GM23338 (cell line): ENCODE data around the gene TENM3. TPM values are rescaled to one million over a fixed set of nuclear protein-coding genes. Genes with fewer than 3 reads are reported as not detected.

ENCODE experiments used
- ATAC-seq: fragments of 200-7000 bp; cut with Tn5 transposase; 3 replicates; pipeline ENCODE4 v1.9.1; 2020
- DNase-seq: peaks from one replicate; pipeline ENCODE4 v3.0.0-alpha.2; 2015; ENCODE audit warnings: low spot score
- H2AFZ ChIP-seq: fragments of 200-600 bp; sonication (generic); 2 replicates; pipeline ENCODE4 v1.8.0; 2016; ENCODE audit warnings: antibody characterized with exemption, mild to moderate bottlenecking, moderate library complexity
- H3F3A ChIP-seq: fragments of 200-600 bp; sonication (generic); replicated peaks from 2 replicates; pipeline ENCODE4 v1.8.0; 2017; ENCODE audit warnings: antibody characterized with exemption, mixed run types, low read depth
- H3K27ac ChIP-seq: fragments of 200-600 bp; sonication (generic); 2 replicates; pipeline ENCODE4 v1.6.1; 2016; ENCODE audit warnings: low read depth
- H3K27me3 ChIP-seq: fragments of 200-600 bp; sonication (generic); 2 replicates; pipeline ENCODE4 v1.8.0; 2016; ENCODE audit warnings: mild to moderate bottlenecking, mixed run types, moderate library complexity; ENCODE audit not compliant: insufficient read depth
- H3K36me3 ChIP-seq: fragments of 200-600 bp; sonication (generic); 2 replicates; pipeline ENCODE4 v1.8.0; 2016; ENCODE audit warnings: mild to moderate bottlenecking; ENCODE audit not compliant: insufficient read depth
- H3K4me1 ChIP-seq: fragments of 200-600 bp; sonication (generic); 2 replicates; pipeline ENCODE4 v1.8.0; 2016; ENCODE audit warnings: mild to moderate bottlenecking, moderate library complexity; ENCODE audit not compliant: insufficient read depth
- H3K4me2 ChIP-seq: fragments of 200-600 bp; sonication (generic); 2 replicates; pipeline ENCODE4 v1.7.1; 2017; ENCODE audit warnings: mixed run types
- H3K4me3 ChIP-seq: fragments of 200-600 bp; sonication (generic); 2 replicates; pipeline ENCODE4 v1.6.1; 2016; ENCODE audit warnings: mixed run types
- H3K79me2 ChIP-seq: fragments of 200-600 bp; sonication (generic); replicated peaks from 2 replicates; pipeline ENCODE4 v1.8.0; 2017; ENCODE audit warnings: mild to moderate bottlenecking; ENCODE audit not compliant: insufficient read depth
- H3K9me2 ChIP-seq: fragments of 200-600 bp; sonication (generic); 2 replicates; pipeline ENCODE4 v1.8.0; 2017; ENCODE audit not compliant: insufficient read depth
- H4K20me1 ChIP-seq: fragments of 200-600 bp; sonication (generic); replicated peaks from 2 replicates; pipeline ENCODE4 v1.8.0; 2017; ENCODE audit warnings: mild to moderate bottlenecking; ENCODE audit not compliant: insufficient read depth
- H3K27ac Mint-ChIP-seq: 2 replicates; pipeline ENCODE4 v1.8.0; 2020; ENCODE audit warnings: inconsistent platforms, mild to moderate bottlenecking, moderate library complexity, mixed read lengths
- H3K27me3 Mint-ChIP-seq: 3 replicates; pipeline ENCODE4 v1.8.0; 2022; ENCODE audit warnings: low read depth, mild to moderate bottlenecking, moderate library complexity, mixed read lengths, inconsistent platforms; ENCODE audit not compliant: insufficient read depth, poor library complexity
- H3K36me3 Mint-ChIP-seq: 3 replicates; pipeline ENCODE4 v1.8.0; 2021; ENCODE audit warnings: low read depth, mild to moderate bottlenecking, inconsistent platforms, moderate library complexity, mixed read lengths
- H3K4me1 Mint-ChIP-seq: 3 replicates; pipeline ENCODE4 v1.8.0; 2020; ENCODE audit warnings: mild to moderate bottlenecking, inconsistent platforms, mixed read lengths
- H3K4me3 Mint-ChIP-seq: 3 replicates; pipeline ENCODE4 v1.8.0; 2021; ENCODE audit warnings: moderate library complexity, mild to moderate bottlenecking, inconsistent platforms, mixed read lengths
- H3K9me3 Mint-ChIP-seq: 3 replicates; pipeline ENCODE4 v1.8.0; 2020; ENCODE audit warnings: moderate library complexity, mild to moderate bottlenecking, inconsistent platforms, mixed read lengths
- CREB1 ChIP-seq: fragments of 250-450 bp; sonication (Bioruptor Pico); IDR thresholded peaks from 2 replicates; pipeline ENCODE4 v1.5.0; 2020; ENCODE audit warnings: low read depth, mild to moderate bottlenecking, moderate library complexity
- CTCF ChIP-seq, 2 experiments: fragments of 200-600 bp in 1 of 2; sonication (generic) in 1 of 2; conservative IDR thresholded peaks; 2 replicates each; pipeline versions ENCODE4 v1.5.1 to v1.6.1; 2016 to 2017; ENCODE audit warnings: antibody characterized with exemption in 2 of 2, low read depth in 2 of 2, mild to moderate bottlenecking in 2 of 2, moderate library complexity in 1 of 2
- EZH2 ChIP-seq: fragments of 200-600 bp; sonication (generic); IDR thresholded peaks from one replicate; pipeline ENCODE4 v1.8.0; 2017; ENCODE audit warnings: antibody characterized with exemption, mild to moderate bottlenecking, low read depth; ENCODE audit not compliant: unreplicated experiment
- EZH2phosphoT487 ChIP-seq: fragments of 200-600 bp; sonication (generic); IDR thresholded peaks from one replicate; pipeline ENCODE4 v1.8.1; 2018; ENCODE audit warnings: antibody characterized with exemption; ENCODE audit not compliant: unreplicated experiment
- POLR2AphosphoS5 ChIP-seq: IDR thresholded peaks from 2 replicates; pipeline ENCODE4 v1.6.1; 2016; ENCODE audit warnings: antibody characterized with exemption, low read depth
- REST ChIP-seq: IDR thresholded peaks from one replicate; pipeline ENCODE4 v1.6.1; 2018; ENCODE audit warnings: antibody characterized with exemption; ENCODE audit not compliant: unreplicated experiment
- STAT1 ChIP-seq: IDR thresholded peaks from one replicate; pipeline ENCODE4 v1.6.1; 2016; ENCODE audit warnings: antibody characterized with exemption; ENCODE audit not compliant: unreplicated experiment
- ZNF114 ChIP-seq: fragments of 250-450 bp; sonication (Bioruptor Pico); IDR thresholded peaks from 2 replicates; pipeline ENCODE4 v1.5.0; 2020; ENCODE audit warnings: mild to moderate bottlenecking, moderate library complexity
- ZNF331 ChIP-seq: fragments of 250-450 bp; sonication (Bioruptor Pico); IDR thresholded peaks from 2 replicates; pipeline ENCODE4 v1.5.0; 2020; ENCODE audit warnings: low read depth, mild to moderate bottlenecking, moderate library complexity
- polyA plus RNA-seq: library from polyadenylated mRNA; unstranded; fragments of >200 nt; fragmentation: Nextera tagmentation; extraction: Ambion mirVana; gene quantifications from 2 replicates; pipeline ENCODE4 v1.2.1, GENCODE V29; 2016
- total RNA-seq: library from RNA; depleted of rRNA; stranded (reverse); fragments of >200 nt; shearing (Covaris generic); gene quantifications from 2 replicates; pipeline ENCODE4 v1.2.3, GENCODE V29; 2014

The TENM3 gene
- total and polyA plus RNA-seq, 2 experiments from 2014 or later: 22.2 to 128 TPM

GRCh38 chr4:182495031-182495430 lies 251.8 kb downstream of the TENM3 start (continued):
- TF ChIP-seq EZH2: no peak
- no peak for TF ChIP-seq CTCF (conservative IDR thresholded peaks at IDR 0.05; ENCODE audit: low read depth in 2 of 2)
- no peak for TF ChIP-seq CREB1 (CRISPR knock-in tag)
- no peak for TF ChIP-seq ZNF114

GRCh38 chr4:182495645-182496385 lies 252.6 kb downstream of the TENM3 start:
- ATAC-seq (no peak), DNase-seq (no peak)
- Histone ChIP-seq H3K79me2 (peaks cover 91% of the 10 kb centered on the region), H2AFZ (no peak overlapping the region), H4K20me1 (no peaks in the 10 kb centered on the region), H3K4me3 (no peak overlapping the region), H3K27ac (peak overlapping the region; percentile 53), H3K4me1 (peaks cover 34% of the 10 kb centered on the region), H3K4me2 (peak overlapping the region; percentile 13), H3K9me2 (no peaks in the 10 kb centered on the region), H3K27me3 (no peaks in the 10 kb centered on the region), H3K36me3 (no peaks in the 10 kb centered on the region), H3F3A (no peaks in the 10 kb centered on the region)
- no peak overlapping the region; the same call in 1 of the 2 replicates for H3K27ac Mint-ChIP-seq
- peaks cover 43% of the 10 kb centered on the region for H3K4me1 Mint-ChIP-seq
- no peak overlapping the region for H3K4me3 Mint-ChIP-seq
- no peaks in the 10 kb centered on the region for H3K27me3 Mint-ChIP-seq
- no peaks in the 10 kb centered on the region for H3K9me3 Mint-ChIP-seq
- no peaks in the 10 kb centered on the region for H3K36me3 Mint-ChIP-seq
- TF ChIP-seq EZH2: no peak
- TF ChIP-seq EZH2phosphoT487: no peak

GRCh38 chr4:182496408-182496807 lies 253.2 kb downstream of the TENM3 start:
- no peak overlapping the region for H3K4me3 Mint-ChIP-seq
- H3K4me1 Mint-ChIP-seq: peaks cover 46% of the 10 kb centered on the region
- H3K27ac ChIP-seq: no peak overlapping the region
- no peaks in the 10 kb centered on the region for H3K36me3 ChIP-seq
- no peaks in the 10 kb centered on the region for H3F3A ChIP-seq
- no peak for TF ChIP-seq POLR2AphosphoS5
- H3K27ac Mint-ChIP-seq: peak overlapping the region; percentile 7
- peaks cover 92% of the 10 kb centered on the region for H3K79me2 ChIP-seq
- no peaks in the 10 kb centered on the region for H3K36me3 Mint-ChIP-seq
- no peak overlapping the region for H2AFZ ChIP-seq
- H3K27me3 ChIP-seq: no peaks in the 10 kb centered on the region
- H3K9me2 ChIP-seq: no peaks in the 10 kb centered on the region
- no peak overlapping the region for H3K4me2 ChIP-seq
- no peak overlapping the region for H3K4me3 ChIP-seq
- H3K4me1 ChIP-seq: peaks cover 36% of the 10 kb centered on the region
- DNase-seq: no peak
- H4K20me1 ChIP-seq: no peaks in the 10 kb centered on the region
- no peaks in the 10 kb centered on the region for H3K9me3 Mint-ChIP-seq
- H3K27me3 Mint-ChIP-seq: no peaks in the 10 kb centered on the region
- no peak for ATAC-seq

- no peak overlapping the region for H3K4me2 ChIP-seq
- H3K9me2 ChIP-seq: no peaks in the 10 kb centered on the region
- peak; percentile 81 for ATAC-seq
- H3K79me2 ChIP-seq: peaks cover 88% of the 10 kb centered on the region
- H3K27me3 ChIP-seq: no peaks in the 10 kb centered on the region
- no peaks in the 10 kb centered on the region for H3F3A ChIP-seq
- H4K20me1 ChIP-seq: no peaks in the 10 kb centered on the region
- no peak overlapping the region for H3K4me3 ChIP-seq
- H3K27ac ChIP-seq: no peak overlapping the region
- H3K4me3 Mint-ChIP-seq: no peak overlapping the region
- H3K36me3 ChIP-seq: no peaks in the 10 kb centered on the region
- H3K9me3 Mint-ChIP-seq: no peaks in the 10 kb centered on the region
- H3K27ac Mint-ChIP-seq: peak overlapping the region; percentile 9; the same call in 1 of the 2 replicates
- peak; percentile 41 for DNase-seq
- peaks cover 64% of the 10 kb centered on the region for H3K4me1 Mint-ChIP-seq
- H3K4me1 ChIP-seq: peaks cover 66% of the 10 kb centered on the region
- no peak overlapping the region for H2AFZ ChIP-seq
- peaks cover 1% of the 10 kb centered on the region for H3K27me3 Mint-ChIP-seq
- H3K36me3 Mint-ChIP-seq: no peaks in the 10 kb centered on the region
- TF ChIP-seq POLR2AphosphoS5 (no peak), ZNF331 (CRISPR knock-in tag) (no peak), EZH2phosphoT487 (no peak), EZH2 (no peak), REST (no peak), ZNF114 (no peak), STAT1 (no peak), CTCF (conservative IDR thresholded peaks at IDR 0.05; ENCODE audit: low read depth in 2 of 2) (no peak)
Measured at GRCh38 chr4:182502064-182502463, 258.9 kb downstream of the TENM3 start.
